GM12875 (cell line): ENCODE results near the gene TMED4.

Experiments used
- H3K4me3 ChIP-seq: one replicate; pipeline ENCODE4 v1.5.1; 2011; ENCODE audit warnings: low read depth, low read length, control low read depth
- TF ChIP-seq, protein P1 (sequence below): IDR thresholded peaks from 2 replicates; pipeline ENCODE4 v1.5.1; 2011; ENCODE audit warnings: low read depth, mild to moderate bottlenecking, control low read depth, inconsistent platforms, low read length, moderate library complexity, borderline replicate concordance; ENCODE audit not compliant: insufficient read depth

TMED4 gene

DNA sequence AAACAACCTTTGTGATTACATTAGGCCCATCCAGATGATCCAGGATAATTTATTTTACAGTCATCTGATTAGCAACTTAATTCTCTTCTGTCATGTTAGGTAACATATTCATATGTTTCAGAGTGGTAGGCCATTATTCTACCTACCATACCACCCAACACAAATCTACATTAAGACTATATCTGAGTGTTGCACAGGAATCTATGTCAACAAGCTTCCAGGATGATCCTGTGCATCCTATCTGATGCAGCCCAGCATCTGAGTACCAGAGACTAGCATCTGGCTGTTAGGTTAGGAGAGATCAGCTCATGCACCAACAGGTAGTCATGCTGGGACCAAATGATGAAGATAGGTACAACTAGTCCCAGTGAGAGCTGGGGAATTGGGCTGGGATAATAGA lies 7.0 kb downstream of the TMED4 start:
- H3K4me3 ChIP-seq = no peak overlapping the region
- TF ChIP-seq, protein P1, sequence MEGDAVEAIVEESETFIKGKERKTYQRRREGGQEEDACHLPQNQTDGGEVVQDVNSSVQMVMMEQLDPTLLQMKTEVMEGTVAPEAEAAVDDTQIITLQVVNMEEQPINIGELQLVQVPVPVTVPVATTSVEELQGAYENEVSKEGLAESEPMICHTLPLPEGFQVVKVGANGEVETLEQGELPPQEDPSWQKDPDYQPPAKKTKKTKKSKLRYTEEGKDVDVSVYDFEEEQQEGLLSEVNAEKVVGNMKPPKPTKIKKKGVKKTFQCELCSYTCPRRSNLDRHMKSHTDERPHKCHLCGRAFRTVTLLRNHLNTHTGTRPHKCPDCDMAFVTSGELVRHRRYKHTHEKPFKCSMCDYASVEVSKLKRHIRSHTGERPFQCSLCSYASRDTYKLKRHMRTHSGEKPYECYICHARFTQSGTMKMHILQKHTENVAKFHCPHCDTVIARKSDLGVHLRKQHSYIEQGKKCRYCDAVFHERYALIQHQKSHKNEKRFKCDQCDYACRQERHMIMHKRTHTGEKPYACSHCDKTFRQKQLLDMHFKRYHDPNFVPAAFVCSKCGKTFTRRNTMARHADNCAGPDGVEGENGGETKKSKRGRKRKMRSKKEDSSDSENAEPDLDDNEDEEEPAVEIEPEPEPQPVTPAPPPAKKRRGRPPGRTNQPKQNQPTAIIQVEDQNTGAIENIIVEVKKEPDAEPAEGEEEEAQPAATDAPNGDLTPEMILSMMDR = no peak

DNA sequence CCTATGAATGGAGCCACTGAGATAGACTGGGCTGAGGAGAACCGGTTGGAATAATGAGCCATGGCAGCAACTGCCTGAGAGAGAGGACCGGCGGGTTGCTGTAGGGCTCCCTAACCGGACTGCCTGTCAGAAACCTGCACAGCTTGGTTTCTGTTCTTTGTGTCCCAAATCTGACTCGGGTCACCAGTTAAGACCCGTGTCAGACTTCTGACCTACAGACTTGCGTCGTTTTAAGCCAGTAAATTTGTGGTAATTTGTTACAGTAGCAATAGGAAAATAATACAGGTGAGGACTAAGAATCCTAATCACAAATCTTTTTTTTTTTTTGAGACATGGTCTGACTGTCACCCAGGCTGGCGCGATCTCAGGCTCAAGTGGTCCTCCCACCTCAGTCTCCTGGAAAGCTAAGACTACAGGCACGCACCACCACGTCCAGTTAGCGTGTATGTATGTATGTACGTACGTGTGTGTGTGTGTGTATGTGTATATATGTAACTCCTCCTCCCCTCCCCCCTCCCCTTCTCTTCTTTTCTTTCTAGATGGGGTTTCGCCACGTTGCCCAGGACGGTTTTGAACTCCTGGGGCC lies 7.7 kb downstream of the TMED4 start:
- TF ChIP-seq, protein P1 = no peak
- peak overlapping the region; percentile 96 for H3K4me3 ChIP-seq

DNA sequence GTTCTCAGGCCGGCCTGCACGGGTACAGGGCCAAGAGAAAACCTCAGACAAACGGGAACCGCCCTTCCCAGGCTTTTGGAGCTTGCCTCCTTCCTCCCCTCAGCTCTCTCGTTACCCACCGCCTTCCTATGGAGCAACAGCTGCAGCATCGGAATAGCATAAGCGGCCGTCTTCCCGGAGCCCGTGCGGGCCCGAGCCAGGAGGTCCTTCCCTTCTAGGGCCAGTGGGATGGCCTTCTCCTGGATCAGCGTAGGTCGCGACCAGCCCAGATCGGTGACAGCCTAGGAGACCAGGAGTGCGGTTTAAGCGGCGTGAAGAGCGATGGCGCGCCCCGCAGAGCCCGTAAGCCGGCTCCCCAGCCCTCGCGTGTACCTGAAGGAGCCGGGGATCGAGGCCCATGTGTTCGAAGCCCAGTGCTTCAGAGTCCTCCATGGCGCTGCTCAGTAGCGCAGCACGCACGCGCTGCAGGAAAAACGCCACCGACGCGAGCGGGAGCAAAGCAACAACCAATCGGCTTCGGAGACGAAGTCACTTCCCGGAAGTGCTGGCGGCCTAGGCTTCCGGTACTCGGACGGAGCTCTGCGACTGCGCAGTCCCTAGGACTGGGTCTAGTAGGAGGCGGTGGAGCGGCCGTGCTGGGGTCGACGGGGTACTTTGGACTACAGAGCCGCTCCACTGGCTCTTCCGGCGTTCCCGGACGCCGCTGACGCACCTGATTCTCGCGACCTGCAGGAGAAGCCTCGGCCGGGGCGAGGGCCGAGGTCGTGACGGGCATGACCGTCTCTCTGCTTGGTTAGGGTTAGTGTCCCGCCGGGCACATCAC lies 8.4 kb downstream of the TMED4 start, which contains the start of gene DDX56:
Gene DDX56, minus strand, starts transcription at position 445 of the 823 bp plus-strand sequence. Its CDS starts 13 bp downstream, at position 432.
- peak within 1 kb of the TSS; percentile 96 for H3K4me3 ChIP-seq
- TF ChIP-seq, protein P1 = no peak

DNA sequence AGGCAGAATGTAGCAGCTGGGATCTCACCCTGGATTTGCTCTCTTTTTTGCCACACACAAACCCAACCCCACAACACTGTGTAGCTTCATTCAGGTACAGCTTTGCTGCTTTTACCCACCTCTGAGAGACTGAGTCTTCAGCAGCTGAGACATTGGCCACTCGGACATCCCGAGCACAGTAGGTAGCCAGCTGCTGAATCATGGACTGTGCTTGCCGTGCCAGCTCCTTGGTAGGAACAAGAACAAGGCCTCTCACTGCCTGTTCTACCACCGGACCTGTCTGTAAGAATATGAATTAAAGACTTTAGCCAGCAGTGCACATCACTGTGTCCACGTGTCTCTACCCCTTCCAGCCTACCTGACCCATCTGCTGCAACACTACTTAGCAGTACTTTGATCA lies 9.3 kb downstream of the TMED4 start:
- H3K4me3 ChIP-seq = peak overlapping the region; percentile 96
- TF ChIP-seq, protein P1 = no peak

DNA sequence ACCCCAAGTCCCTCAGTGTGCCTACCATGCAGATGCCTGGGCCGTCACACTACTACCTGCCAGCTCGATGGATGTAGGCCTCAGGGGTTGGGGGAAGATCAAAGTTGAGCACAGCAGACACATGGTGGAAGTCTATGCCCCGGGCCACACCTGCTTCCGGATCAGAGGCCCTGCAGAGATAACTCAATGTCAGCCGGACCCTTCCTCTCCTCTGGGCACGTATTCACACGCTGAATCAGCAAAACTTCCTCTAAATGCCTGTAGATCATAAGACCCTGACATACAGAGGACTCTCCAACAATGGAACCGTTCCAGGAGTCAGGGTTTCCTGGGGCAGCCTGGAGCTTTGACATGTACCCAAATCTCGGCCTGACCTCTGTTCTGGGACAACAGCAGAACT lies 12.1 kb downstream of the TMED4 start:
- TF ChIP-seq, protein P1 = no peak
- no peak overlapping the region for H3K4me3 ChIP-seq

DNA sequence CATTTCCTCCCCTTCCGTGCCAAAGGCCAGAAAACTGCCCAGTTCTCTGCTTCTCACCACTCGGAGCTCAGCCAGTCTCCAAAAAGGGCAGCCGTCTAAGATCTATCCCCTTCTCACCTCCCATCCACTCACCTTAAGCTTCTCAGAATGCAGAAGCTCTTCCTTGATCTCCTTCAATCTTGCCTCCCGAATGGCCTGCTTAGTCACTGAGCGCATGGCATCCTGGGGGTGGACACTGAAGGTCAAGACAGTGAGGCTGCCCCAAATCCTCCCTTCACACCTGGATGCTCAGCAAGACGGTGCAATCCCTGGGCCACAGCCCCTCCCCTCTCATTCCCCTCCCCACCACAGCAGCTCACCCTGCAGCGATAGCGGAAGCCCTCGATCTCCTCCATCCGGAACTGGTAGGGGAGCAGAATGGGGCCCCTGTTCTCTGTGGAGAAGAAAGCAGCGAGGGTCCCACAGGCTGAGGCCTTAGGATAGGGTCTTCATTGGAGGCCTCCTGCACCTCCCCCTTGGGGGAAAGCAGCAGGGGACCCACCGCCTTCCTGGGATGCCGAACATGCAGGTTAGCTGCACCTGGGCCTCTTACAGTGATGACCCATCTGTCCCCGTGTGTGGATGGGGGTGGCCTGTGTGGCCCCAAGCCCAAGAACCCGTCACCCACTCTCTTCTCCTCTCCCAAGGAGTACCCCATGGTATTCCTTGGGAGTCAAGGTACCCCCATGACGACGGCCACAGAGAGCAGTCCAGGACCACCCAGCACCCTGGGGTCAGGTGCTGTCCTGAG lies 13.1 kb downstream of the TMED4 start:
- no peak overlapping the region for H3K4me3 ChIP-seq
- TF ChIP-seq, protein P1 = no peak

DNA sequence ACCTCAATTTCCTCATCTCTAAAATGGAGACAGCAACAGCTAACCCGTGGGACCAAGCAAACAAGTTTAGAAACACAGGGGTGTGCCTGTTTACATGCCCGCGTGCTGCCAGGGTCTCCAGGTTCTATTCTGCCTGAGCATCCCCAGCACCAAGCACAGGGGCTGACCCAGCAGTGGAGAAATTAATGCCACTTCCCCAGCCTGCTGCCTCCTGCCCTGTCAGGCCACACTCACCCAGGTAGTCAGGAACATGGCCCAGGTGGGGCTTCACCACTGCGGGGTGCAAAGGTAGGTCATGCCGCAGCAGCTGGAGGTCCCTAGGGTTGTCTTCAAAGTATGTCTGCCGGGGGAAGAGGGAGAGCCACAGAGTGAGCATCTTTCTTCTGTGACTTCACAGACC lies 14.1 kb downstream of the TMED4 start:
- no peak overlapping the region for H3K4me3 ChIP-seq
- TF ChIP-seq, protein P1 = no peak
